ENCODE measurements around the gene CCDC27. TPM values are rescaled to one million over a fixed set of nuclear protein-coding genes. Genes with fewer than 3 reads are reported as not detected.
"Not testable (repeated sequence)": the region's sequence is repeated elsewhere in the genome, so short reads cannot be mapped to it uniquely, and the experiment has no call there.

Gene CCDC27
- total RNA-seq, 1 donor from 2014 or later, result not detected

DNA sequence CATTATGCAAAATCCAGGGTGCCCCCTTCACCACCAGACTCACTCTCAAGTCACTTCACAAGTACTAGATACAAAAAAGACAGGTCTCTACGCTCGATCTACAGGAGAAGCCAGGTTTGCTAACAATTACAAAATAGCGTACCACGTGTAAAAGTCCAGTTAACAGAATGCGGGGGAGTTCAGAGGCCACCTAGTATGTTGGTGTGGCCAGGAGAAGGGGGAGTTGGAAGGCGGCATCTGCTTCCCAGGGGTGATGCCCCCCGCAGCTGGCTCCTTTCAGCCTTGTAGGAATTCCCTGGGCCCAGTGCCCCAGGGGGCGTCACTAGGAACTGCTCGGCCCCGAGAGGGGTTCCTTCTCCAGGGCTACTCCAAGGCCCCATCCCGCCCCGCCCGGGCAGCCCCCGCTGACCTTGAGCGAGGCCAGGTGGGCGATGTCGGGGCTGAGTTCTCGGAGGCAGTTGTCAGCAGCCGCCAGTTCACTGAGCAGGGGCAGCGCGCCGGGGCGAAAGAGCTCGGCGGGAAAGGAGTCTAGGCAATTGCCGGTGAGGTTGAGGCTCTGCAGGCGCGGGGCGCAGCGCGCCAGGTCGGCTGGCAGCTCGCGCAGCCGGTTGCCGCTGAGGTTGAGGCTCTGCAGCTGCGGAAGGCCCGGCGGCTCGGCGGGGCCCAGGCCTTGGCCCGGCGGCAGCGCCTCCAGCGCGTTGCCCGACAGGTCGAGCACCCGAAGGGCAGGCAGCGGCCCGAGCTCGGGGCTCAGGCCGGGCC lies 43.4 kb downstream of the CCDC27 start:
- TF ChIP-seq, protein P1, sequence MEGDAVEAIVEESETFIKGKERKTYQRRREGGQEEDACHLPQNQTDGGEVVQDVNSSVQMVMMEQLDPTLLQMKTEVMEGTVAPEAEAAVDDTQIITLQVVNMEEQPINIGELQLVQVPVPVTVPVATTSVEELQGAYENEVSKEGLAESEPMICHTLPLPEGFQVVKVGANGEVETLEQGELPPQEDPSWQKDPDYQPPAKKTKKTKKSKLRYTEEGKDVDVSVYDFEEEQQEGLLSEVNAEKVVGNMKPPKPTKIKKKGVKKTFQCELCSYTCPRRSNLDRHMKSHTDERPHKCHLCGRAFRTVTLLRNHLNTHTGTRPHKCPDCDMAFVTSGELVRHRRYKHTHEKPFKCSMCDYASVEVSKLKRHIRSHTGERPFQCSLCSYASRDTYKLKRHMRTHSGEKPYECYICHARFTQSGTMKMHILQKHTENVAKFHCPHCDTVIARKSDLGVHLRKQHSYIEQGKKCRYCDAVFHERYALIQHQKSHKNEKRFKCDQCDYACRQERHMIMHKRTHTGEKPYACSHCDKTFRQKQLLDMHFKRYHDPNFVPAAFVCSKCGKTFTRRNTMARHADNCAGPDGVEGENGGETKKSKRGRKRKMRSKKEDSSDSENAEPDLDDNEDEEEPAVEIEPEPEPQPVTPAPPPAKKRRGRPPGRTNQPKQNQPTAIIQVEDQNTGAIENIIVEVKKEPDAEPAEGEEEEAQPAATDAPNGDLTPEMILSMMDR (conservative IDR thresholded peaks at IDR 0.05; ENCODE audit: low read depth, low read length), result no peak
- no peak for DNase-seq (ENCODE audit: low read depth)
- H3K4me3 ChIP-seq (ENCODE audit: low read depth, low read length), result peak overlapping the region; percentile 95

DNA sequence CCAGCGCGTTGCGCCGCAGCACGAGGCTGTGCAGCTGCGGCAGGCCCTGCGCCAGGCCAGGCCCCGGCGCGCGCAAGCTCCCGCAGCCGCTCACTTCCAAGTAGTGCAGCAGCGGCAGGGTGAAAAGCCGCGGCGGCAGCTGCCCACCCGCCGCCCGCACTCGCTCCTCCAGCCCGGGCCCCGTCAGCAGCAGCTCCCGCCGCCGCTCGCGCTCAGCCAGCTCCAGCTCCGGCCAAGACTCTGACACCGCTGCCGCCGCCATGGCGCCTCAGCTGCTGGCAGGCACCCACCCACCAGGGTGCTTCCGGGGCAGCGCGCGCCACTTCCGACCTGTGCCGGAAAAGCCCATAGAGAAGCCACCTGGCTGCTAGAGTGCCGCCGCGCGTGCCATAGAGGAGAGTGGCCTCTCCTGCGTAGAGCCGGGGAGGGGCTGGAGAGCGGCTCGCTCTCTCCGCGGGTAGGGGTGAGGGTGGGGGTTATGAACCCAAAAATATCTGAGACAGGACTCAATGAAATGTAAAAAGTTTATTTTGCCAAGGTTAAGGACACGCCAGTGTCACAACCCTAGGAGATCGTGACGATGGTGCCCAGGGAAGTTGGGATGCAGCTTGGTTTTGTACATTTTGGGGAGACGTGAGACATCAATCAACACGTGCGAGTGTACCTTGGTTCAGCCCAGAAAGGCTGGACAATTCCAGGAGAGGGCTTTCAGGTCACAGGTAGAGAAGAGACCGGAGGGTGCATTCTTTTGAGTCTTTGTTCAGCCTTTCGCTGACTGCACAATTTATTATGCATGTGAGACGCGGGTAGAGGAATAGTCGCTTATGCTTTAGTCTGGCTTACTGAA lies 44.2 kb downstream of the CCDC27 start, which contains the start of gene LRRC47:
Gene LRRC47 (minus strand): TSS at position 284 of the 847 bp plus-strand sequence. CDS start 22 bp downstream, at position 262.
- H3K4me3 ChIP-seq (ENCODE audit: low read depth, low read length), result peak within 1 kb of the TSS; percentile 95

DNA sequence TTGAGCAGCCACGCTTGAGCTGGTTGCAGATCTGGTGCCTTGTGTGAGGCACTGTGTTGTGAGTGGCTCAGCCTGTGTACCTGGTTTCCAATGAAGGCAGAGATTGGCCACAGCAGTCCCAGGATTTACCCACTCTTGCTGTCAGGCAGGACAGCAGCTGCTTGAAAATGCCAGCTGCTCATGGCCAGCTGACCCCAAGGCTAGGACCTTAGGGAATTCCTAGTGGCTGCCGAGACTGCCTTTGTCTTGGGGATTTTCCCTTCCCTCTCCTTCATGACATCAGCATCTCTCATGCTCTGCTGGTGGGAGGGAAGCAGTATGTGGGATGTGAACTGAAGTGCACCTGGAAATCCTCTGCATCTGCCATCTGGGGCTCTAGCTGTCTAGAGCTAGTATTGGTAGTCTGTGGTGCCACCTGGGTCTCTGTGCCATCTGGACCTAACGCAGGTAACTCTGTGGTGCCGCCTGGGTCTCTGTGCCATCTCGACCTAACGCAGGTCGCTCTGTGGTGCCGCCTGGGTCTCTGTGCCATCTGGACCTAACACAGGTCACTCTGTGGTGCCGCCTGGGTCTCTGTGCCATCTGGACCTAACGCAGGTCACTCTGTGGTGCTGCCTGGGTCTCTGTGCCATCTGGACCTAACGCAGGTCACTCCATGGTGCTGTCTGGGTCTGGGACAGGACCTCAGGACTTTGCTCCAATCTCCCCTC lies 47.9 kb downstream of the CCDC27 start:
- H3K4me3 ChIP-seq (ENCODE audit: low read depth, low read length), result no peak overlapping the region
- DNase-seq (ENCODE audit: low read depth), result no peak
- TF ChIP-seq, protein P1 (conservative IDR thresholded peaks at IDR 0.05; ENCODE audit: low read depth, low read length), result no peak

More for the DNA sequence above, 44.2 kb downstream of the CCDC27 start, which contains the start of gene LRRC47:
- no peak for DNase-seq (ENCODE audit: low read depth)
- TF ChIP-seq, protein P1 (conservative IDR thresholded peaks at IDR 0.05; ENCODE audit: low read depth, low read length), result no peak

DNA sequence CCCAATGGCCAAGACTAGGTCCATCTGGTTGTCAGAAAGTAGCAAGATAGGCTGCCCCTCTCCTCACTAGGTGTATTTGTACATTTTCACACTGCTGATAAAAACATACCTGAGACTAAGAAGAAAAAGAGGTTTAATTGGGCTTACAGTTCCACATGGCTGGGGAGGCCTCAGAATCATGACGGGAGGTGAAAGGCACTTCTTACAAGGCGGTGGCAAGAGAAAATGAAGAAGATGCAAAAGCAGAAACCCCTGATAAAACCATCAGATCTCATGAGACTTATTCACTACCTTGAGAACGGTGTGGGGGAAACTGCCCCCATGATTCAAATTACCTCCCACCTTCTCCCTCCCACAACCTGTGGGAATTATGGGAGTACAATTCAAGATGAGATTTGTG lies 48.5 kb downstream of the CCDC27 start:
- not testable (repeated sequence) for H3K4me3 ChIP-seq (ENCODE audit: low read depth, low read length); DNase-seq (ENCODE audit: low read depth)

DNA sequence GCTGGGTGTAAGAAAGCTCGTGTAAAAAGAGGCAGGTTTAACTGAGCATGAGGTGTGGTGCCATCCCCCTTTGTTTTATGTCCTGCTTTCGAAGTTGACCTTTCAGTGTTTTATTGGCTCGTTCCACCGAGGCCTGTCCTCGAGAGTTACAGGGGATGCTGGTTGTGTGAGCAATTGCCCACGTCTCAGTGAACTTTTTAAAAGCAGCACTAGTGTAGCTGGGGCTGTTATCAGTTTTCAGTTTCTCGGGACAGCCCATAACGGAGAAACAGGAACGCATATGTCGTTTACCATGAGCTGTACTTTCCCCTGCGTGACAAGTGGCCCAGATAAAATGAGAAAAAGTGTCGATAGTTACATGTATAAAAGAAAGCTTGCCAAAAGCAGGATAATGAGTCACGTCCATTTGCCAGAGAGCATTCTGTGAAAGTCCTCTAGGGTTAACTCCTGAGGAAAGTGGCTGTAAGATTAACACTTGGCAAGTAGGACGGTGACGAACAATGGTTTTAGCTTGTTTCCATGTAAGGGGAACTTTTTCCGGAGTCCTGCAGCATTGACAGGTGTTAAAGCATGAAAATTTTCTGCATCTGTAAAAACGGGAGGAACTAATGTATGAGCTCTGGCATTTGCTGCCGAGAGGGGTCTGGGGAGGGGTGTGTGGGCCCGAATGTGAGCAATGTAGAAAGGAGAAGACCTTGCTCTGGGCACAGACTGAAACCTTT lies 51.8 kb downstream of the CCDC27 start:
- TF ChIP-seq, protein P1 (conservative IDR thresholded peaks at IDR 0.05; ENCODE audit: low read depth, low read length), result no peak
- H3K4me3 ChIP-seq (ENCODE audit: low read depth, low read length), result no peak overlapping the region
- no peak for DNase-seq (ENCODE audit: low read depth)

DNA sequence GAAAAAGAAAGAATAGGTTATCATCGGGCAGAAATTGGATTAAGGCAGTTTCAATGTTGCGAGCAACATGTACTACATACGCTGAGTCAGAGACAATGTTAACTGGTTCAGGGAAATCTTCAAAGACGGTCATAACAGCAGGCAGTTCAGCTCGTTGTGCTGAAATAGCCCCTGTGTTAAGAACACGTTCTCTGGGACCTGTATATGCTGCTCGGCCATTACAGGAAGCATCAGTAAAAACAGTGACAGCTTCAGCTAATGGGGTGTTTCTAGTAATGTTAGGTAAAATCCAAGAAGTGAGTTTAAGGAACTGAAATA lies 52.3 kb downstream of the CCDC27 start:
- DNase-seq (ENCODE audit: low read depth); H3K4me3 ChIP-seq (ENCODE audit: low read depth, low read length): not testable (repeated sequence)

DNA sequence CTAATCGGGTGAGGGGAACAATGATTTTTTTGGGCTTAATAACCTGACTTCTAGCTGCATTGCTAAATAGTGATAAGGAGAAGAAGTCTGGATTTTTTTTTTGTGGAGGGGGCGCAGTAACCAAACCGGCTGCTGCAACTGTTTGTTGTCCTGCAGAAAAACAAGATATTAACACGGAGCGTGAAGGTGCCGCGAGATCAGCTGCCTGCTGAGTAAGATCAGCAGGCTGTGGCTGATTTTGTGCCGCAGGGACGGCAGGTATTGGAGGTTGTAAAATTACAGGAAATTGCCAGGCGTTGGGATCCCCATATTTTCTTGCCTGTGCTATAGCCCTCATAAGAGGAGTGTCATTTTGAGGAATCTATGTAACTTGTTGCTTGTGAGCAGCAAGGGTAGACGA lies 52.8 kb downstream of the CCDC27 start:
- TF ChIP-seq, protein P1 (conservative IDR thresholded peaks at IDR 0.05; ENCODE audit: low read depth, low read length), result no peak
- no peak overlapping the region for H3K4me3 ChIP-seq (ENCODE audit: low read depth, low read length)
- no peak for DNase-seq (ENCODE audit: low read depth)
